Fibroblast of the aortic adventitia (primary cell): Measurements from ENCODE around the gene TAF4B. TPM values are rescaled to one million over a fixed set of nuclear protein-coding genes. Genes with fewer than 3 reads are reported as not detected.
"Not testable (repeated sequence)": the region's sequence is repeated elsewhere in the genome, so short reads cannot be mapped to it uniquely, and the experiment has no call there.

Experiments used
- DNase-seq: peaks from one replicate; pipeline ENCODE4 v3.0.0-alpha.2; 2010; ENCODE audit warnings: low read depth
- H3K4me3 ChIP-seq: 2 replicates; pipeline ENCODE4 v1.5.1; 2011; ENCODE audit warnings: low read depth, mild to moderate bottlenecking, control low read depth, low read length, moderate library complexity
- small RNA-seq: library from RNA; depleted of rRNA; stranded (forward); fragments of <200 nt; gene quantifications from one replicate; pipeline ENCODE3, GENCODE V24; 2012
- total RNA-seq: library from RNA; depleted of rRNA; stranded (reverse); fragments of >200 nt; gene quantifications from 2 replicates; pipeline ENCODE4 v1.2.3, GENCODE V29; 2012; ENCODE audit warnings: low replicate concordance
- TF ChIP-seq, protein P1 (sequence below): IDR thresholded peaks from 2 replicates; pipeline ENCODE4 v1.5.1; 2011; ENCODE audit warnings: mild to moderate bottlenecking, low read length, control low read depth, inconsistent platforms; ENCODE audit not compliant: insufficient read depth

The TAF4B gene
- total RNA-seq, 1 donor: 3.6 TPM

- TF ChIP-seq, protein P1, sequence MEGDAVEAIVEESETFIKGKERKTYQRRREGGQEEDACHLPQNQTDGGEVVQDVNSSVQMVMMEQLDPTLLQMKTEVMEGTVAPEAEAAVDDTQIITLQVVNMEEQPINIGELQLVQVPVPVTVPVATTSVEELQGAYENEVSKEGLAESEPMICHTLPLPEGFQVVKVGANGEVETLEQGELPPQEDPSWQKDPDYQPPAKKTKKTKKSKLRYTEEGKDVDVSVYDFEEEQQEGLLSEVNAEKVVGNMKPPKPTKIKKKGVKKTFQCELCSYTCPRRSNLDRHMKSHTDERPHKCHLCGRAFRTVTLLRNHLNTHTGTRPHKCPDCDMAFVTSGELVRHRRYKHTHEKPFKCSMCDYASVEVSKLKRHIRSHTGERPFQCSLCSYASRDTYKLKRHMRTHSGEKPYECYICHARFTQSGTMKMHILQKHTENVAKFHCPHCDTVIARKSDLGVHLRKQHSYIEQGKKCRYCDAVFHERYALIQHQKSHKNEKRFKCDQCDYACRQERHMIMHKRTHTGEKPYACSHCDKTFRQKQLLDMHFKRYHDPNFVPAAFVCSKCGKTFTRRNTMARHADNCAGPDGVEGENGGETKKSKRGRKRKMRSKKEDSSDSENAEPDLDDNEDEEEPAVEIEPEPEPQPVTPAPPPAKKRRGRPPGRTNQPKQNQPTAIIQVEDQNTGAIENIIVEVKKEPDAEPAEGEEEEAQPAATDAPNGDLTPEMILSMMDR: no peak
- DNase-seq: no peak
- H3K4me3 ChIP-seq: no peak overlapping the region
These were observed 208.6 kb downstream of the TAF4B start for GRCh38 chr18:26434887-26435286.

DNA sequence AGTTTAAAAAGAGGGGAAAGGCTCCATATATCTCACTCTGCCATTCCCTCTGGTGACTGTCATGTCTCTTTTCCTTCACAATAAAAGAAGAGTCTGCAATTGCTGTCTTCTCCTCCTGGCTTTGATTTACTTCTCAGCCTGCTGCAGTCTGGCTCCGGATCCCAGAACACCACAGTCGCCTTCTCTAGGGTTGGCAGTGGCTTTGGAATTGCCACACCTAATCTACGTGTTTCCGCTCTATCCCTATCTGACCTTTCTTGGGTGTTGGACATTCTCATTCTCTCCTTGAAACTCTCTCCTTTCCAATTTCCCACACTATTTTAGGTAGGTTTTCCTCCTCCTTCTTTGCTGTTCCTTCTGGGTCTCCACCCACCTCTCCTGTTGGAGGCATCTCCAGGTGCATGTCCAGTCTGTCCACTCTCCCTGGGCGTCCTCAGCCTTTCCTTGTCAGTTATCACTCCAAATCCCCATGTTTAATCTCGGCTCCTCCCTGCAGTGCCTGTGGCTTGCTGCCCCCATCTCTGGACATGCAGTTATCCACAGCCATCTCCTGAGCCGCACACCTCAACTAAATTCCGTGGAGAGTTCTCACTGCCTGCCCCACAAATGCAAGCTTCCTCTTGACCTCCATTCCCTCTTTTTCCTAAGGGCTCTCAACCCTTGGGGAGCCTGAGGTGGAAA lies 209.3 kb downstream of the TAF4B start:
- no peak overlapping the region for H3K4me3 ChIP-seq
- TF ChIP-seq, protein P1: no peak
- DNase-seq: no peak

DNA sequence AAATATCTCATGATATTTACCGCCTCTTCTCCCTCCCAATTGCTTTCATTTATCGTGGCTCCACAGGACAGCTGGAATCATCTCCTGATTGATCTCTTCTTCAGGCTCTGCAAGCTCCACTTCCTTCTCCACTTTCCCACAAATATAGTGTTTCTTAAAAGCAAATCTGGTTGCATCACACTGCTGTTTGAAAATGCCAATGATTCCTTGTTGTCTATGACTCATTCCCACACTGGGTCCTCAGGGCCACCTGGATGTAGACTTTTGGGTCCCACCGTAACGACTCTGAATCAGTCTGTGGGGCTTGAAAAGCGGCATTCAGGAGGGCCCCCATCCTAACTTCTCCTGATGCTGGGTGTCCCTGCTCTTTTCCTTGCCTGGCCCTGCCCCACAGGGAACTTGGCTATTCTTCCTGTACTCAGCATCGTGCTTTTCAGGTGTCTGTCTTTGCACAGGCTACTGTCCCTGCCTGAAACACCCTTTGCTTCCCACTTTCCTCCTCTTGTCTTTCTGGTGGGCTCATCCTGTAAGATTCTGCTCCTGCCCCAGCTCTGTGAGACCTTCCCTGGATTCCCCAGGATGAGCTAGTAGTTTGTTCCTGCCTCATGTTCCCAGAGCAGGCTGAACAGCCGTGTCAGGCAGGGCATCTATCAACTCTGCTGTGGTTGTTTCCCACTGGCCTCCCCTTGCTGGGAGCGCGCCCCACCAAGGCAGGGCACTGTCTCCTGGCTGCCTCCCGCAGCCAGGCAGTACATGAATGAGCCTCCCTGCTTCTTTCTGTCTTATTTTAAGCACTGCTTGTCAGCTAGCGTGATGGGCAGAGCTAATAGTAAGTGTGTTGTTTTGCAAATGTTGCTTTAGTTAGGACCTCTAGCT lies 210.2 kb downstream of the TAF4B start:
- peak; percentile 75 for DNase-seq
- TF ChIP-seq, protein P1: no peak

DNA sequence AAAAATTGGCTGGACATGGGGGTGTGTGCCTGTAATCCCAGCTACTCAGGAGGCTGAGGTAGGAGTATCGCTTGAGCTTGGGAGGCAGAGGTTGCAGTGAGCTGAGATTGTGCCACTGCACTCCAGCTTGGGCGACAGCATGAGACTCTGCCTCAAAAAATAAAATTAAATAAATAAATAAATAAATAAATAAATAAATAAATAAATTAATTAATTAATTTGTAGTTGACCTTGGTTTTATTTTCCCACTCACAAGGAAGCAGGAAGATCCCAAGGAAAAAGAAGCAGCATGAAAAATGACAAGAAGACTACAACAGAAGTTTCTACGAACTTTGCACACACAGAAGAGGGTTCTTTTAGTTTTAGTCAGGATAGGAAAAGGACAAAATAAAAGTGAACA lies 211.4 kb downstream of the TAF4B start:
- not testable (repeated sequence) for DNase-seq, H3K4me3 ChIP-seq

More for the DNA sequence above, 210.2 kb downstream of the TAF4B start:
- H3K4me3 ChIP-seq: no peak overlapping the region

GRCh38 chr18:26438980-26439379 lies 212.7 kb downstream of the TAF4B start:
- TF ChIP-seq, protein P1: no peak
- DNase-seq: no peak
- H3K4me3 ChIP-seq: no peak overlapping the region

GRCh38 chr18:26439537-26439936 lies 213.3 kb downstream of the TAF4B start:
- no peak overlapping the region for H3K4me3 ChIP-seq
- DNase-seq: no peak
- TF ChIP-seq, protein P1: no peak

GRCh38 chr18:26440644-26441043 lies 214.4 kb downstream of the TAF4B start:
- TF ChIP-seq, protein P1: no peak
- DNase-seq: no peak
- H3K4me3 ChIP-seq: no peak overlapping the region

Small RNA genes lying within 50 kb of the gene (small RNA-seq; reads per million reads assigned to genes)
- gene RNU6-1289P: not detected

Other genes with a start within 250 kb of the TAF4B start
- 22.2 and 103 TPM in 2 replicates for gene SS18, start 135.8 kb upstream of the TAF4B start, total RNA-seq
- gene PSMA8, start 92.6 kb upstream of the TAF4B start, total RNA-seq: not detected in 2 replicates